ENCODE results near the gene AMOTL2.

- TF ChIP-seq POLR2AphosphoS5 (IDR thresholded peaks at IDR 0.05; ENCODE audit: low read depth, low read length) (no peak), POLR2A (IDR thresholded peaks at IDR 0.05; ENCODE audit: low read depth, low read length) (no peak)
Observed at GRCh38 chr3:134334901-134335280, 39.4 kb downstream of the AMOTL2 start.
